GM21825 (cell line): ENCODE measurements around the gene PI3.
"Not testable (repeated sequence)": the region's sequence is repeated elsewhere in the genome, so short reads cannot be mapped to it uniquely, and the experiment has no call there.

Experiments used
- ATAC-seq: cut with Tn5 transposase; IDR thresholded peaks from one replicate; pipeline ENCODE4 v1.9.1; 2021; ENCODE audit warnings: mild to moderate bottlenecking, moderate library complexity; ENCODE audit not compliant: unreplicated experiment

Gene PI3

GRCh38 chr20:45174434-45175364 is at the start of gene PI3:
TSS of gene PI3 (plus strand) at chr20:45174902. CDS start at chr20:45174923, 21 bp downstream.
- no peak for ATAC-seq

- no peak for ATAC-seq
Measured at GRCh38 chr20:45128099-45128498, 46.6 kb upstream of the PI3 start.

- no peak for ATAC-seq
Measured at GRCh38 chr20:45136911-45137310, 37.8 kb upstream of the PI3 start.

- ATAC-seq, result no peak
Measured at GRCh38 chr20:45138561-45139300, 36.0 kb upstream of the PI3 start.

GRCh38 chr20:45139733-45140375 is 34.8 kb upstream of the PI3 start:
- ATAC-seq, result not testable (repeated sequence)

- ATAC-seq, result no peak
Measured at GRCh38 chr20:45140836-45141235, 33.9 kb upstream of the PI3 start.

- no peak for ATAC-seq
Measured at GRCh38 chr20:45149062-45149461, 25.6 kb upstream of the PI3 start.

GRCh38 chr20:45152405-45152804 is 22.3 kb upstream of the PI3 start:
- no peak for ATAC-seq

- no peak for ATAC-seq
Measured at GRCh38 chr20:45153147-45153546, 21.6 kb upstream of the PI3 start.

GRCh38 chr20:45153752-45154151 is 20.9 kb upstream of the PI3 start:
- no peak for ATAC-seq

- no peak for ATAC-seq
Measured at GRCh38 chr20:45154183-45154582, 20.5 kb upstream of the PI3 start.

GRCh38 chr20:45154794-45155193 is 19.9 kb upstream of the PI3 start:
- not testable (repeated sequence) for ATAC-seq

GRCh38 chr20:45156713-45157112 is 18.0 kb upstream of the PI3 start:
- ATAC-seq, result no peak

GRCh38 chr20:45157962-45158361 is 16.7 kb upstream of the PI3 start:
- no peak for ATAC-seq

GRCh38 chr20:45163083-45163803 is 11.5 kb upstream of the PI3 start:
- ATAC-seq, result no peak

GRCh38 chr20:45164906-45165305 is 9.8 kb upstream of the PI3 start:
- no peak for ATAC-seq

- no peak for ATAC-seq
Measured at GRCh38 chr20:45173522-45173921, 1.2 kb upstream of the PI3 start.

GRCh38 chr20:45176526-45177267 is 2.0 kb downstream of the PI3 start:
- ATAC-seq, result no peak

GRCh38 chr20:45179166-45179565 is 4.5 kb downstream of the PI3 start:
- no peak for ATAC-seq

- no peak for ATAC-seq
Measured at GRCh38 chr20:45181639-45182038, 6.9 kb downstream of the PI3 start.
